GM12875 (cell line): ENCODE measurements around the gene CACNA1C.

ENCODE experiments used
- H3K4me3 ChIP-seq: one replicate; pipeline ENCODE4 v1.5.1; 2011; ENCODE audit warnings: low read depth, low read length, control low read depth
- TF ChIP-seq, protein P1 (sequence below): IDR thresholded peaks from 2 replicates; pipeline ENCODE4 v1.5.1; 2011; ENCODE audit warnings: low read depth, mild to moderate bottlenecking, control low read depth, inconsistent platforms, low read length, moderate library complexity, borderline replicate concordance; ENCODE audit not compliant: insufficient read depth

CACNA1C gene

DNA sequence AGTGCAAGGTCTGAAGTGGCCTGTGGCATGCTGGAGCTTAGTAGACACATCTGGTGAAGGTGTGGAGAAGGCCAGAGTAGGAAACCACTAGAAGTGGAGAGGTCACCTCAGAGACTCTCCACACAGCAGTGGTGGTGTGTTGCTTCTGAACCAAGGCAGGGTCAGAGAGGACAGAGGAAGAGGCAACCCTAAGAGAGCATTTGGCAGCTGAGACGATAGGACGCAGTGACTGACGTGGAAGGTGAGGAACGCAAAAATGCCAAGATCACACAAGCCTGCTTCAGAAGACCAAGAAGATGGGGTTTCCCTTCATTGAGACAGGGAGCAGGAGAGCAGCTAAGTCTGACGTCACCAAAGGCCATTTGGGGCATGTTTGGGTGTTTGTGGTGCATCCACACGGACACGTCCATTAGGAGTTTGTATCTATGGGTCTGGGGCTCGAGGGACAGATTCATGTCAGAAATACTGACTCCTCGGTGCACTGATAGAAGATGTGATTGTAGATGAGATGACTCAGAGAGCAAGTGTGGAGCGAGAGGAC lies 338.1 kb downstream of the CACNA1C start:
- H3K4me3 ChIP-seq, result no peak overlapping the region
- TF ChIP-seq, protein P1, sequence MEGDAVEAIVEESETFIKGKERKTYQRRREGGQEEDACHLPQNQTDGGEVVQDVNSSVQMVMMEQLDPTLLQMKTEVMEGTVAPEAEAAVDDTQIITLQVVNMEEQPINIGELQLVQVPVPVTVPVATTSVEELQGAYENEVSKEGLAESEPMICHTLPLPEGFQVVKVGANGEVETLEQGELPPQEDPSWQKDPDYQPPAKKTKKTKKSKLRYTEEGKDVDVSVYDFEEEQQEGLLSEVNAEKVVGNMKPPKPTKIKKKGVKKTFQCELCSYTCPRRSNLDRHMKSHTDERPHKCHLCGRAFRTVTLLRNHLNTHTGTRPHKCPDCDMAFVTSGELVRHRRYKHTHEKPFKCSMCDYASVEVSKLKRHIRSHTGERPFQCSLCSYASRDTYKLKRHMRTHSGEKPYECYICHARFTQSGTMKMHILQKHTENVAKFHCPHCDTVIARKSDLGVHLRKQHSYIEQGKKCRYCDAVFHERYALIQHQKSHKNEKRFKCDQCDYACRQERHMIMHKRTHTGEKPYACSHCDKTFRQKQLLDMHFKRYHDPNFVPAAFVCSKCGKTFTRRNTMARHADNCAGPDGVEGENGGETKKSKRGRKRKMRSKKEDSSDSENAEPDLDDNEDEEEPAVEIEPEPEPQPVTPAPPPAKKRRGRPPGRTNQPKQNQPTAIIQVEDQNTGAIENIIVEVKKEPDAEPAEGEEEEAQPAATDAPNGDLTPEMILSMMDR, result no peak

DNA sequence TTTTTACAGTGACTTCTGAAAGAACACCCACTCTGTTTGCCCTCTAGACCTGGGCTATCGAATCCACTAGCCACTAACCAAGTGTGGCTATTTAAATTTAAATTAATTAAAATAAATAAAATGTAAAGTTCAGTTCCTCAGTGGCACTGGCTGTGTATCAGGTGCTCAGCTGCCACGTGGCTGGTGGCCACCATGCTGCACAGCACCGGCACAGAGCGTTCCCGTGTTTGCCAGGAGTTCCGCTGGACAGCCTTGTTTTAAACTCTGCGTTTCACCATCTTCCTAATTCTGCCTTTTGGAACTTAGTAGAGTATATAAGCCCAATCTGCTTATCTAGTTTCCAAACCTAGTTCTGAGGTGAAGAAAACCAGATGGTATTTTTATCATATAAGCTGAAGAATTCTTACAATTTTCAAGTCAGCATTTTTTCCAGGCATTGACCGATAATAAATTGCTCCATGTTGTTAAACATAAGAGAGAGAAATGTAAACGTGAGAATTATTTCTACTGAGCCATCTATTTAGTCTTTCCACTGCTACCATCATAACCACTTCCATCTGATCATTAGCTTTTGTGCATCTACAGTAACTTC lies 339.0 kb downstream of the CACNA1C start:
- TF ChIP-seq, protein P1, result no peak
- H3K4me3 ChIP-seq, result no peak overlapping the region

DNA sequence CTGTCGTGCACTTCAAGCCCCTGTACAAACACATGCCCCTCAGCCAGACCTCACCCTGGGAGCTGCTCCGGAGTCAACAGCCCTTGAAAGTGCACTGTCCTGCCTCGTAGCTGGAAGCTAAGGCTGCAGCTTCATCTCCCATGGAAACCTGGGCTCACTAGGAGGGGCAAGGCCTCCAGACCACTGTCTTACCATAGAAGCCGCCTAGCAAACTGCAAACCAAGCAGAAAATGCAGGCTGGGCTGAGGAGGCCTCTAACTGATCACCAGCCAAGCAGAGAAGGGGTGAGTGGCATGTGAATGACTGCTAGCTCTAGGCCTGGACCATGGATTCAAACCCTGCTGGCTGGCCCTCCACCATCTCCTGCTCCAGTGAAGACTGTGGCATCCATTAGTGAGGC lies 340.2 kb downstream of the CACNA1C start:
- no peak overlapping the region for H3K4me3 ChIP-seq
- TF ChIP-seq, protein P1, result no peak

DNA sequence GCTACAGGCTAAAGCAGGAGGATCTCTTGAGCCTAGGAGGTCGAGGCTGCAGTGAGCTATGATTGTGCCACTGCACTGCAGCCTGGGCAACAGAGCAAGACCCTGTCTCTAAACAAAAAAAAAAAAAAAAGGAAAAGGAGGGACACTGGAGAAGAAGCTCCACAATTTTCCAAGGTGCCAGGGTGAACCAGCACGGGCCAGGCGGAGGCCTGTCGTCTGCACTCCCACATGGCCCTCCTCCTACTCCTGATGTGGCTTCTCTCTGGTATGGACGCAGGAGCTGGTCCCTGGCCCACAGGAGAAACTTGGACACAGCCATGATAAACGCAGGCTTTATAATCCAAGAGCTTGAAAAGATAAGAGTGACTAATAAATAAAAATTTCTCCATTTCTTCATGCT lies 341.2 kb downstream of the CACNA1C start:
- no peak overlapping the region for H3K4me3 ChIP-seq
- TF ChIP-seq, protein P1, result no peak

DNA sequence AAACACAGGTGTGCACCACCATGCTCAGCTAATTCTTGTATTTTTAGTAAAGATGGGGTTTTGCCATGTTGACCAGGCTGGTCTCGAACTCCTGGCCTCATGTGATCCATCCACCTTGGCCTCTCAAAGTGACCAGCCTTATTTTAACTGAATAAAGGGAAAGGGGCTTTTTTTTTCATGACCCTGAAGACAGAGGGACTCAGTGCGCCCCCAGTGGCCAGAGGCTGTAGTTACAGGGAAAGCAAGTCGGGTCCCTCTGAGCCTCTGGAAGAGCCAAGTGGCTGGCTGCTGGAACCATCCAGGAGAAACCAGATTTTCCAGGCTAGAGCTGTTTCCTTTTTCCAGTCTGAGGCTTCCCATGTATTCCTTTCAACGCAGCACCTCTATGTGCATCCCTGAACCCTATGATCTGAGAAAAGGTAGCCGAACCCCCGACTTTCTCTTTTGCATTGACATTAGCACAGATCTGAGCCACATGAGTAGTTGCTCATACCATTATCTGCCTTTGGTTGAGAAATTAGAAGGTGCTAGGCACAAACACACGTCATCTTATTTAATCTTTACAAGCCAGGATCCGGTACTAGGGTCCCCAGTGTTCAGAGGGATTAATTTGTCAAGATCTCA lies 342.7 kb downstream of the CACNA1C start:
- TF ChIP-seq, protein P1, result peak; percentile 86
- H3K4me3 ChIP-seq, result no peak overlapping the region

DNA sequence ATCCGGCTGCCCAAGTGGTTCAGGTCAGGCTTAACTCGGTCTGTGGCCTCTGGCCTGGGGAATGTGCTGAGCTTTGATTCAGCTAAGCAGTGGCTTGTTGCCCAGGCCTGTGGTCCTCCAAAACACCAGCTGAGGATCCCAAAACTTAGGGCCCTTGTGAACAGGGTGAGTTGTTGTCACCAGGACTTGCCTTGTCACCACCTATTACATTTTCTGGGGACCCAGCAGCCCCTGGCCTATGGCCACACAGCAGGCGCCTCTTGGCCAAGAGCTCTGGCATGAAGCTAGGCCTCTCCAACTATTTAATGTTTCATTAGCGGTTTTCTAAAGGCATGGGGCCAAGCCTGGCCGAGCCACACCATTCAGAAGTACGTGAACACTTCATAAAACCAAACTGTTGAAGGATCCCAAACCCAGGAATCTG lies 343.7 kb downstream of the CACNA1C start:
- H3K4me3 ChIP-seq, result no peak overlapping the region
- TF ChIP-seq, protein P1, result no peak
